GM12801 (cell line): ENCODE data around the gene AHNAK2.

Source experiments
- CTCF ChIP-seq: IDR thresholded peaks from one replicate; pipeline ENCODE4 v1.5.1; 2011; ENCODE audit warnings: control low read depth; ENCODE audit not compliant: insufficient read length; ENCODE audit errors: extremely low read depth

Gene AHNAK2

GRCh38 chr14:104895207-104895785, 82.9 kb downstream of the AHNAK2 start:
- TF ChIP-seq CTCF, result no peak

GRCh38 chr14:104894331-104895206, 83.6 kb downstream of the AHNAK2 start:
- TF ChIP-seq CTCF, result no peak

- no peak for TF ChIP-seq CTCF
Observed at GRCh38 chr14:104893435-104894207, 84.6 kb downstream of the AHNAK2 start.

GRCh38 chr14:104892531-104893434, 85.4 kb downstream of the AHNAK2 start:
- TF ChIP-seq CTCF, result no peak

GRCh38 chr14:104891664-104892530, 86.3 kb downstream of the AHNAK2 start:
- no peak for TF ChIP-seq CTCF

GRCh38 chr14:104891121-104891551, 87.0 kb downstream of the AHNAK2 start:
- no peak for TF ChIP-seq CTCF
